NT2/D1 (cell line): ENCODE data around the gene ELFN1.

Experiments
- DNase-seq: peaks from one replicate; pipeline ENCODE4 v3.0.0-alpha.2; 2011; ENCODE audit warnings: low read depth, low spot score
- H3K27me3 ChIP-seq: 2 replicates; pipeline ENCODE4 v1.6.0; 2011; ENCODE audit warnings: mild to moderate bottlenecking; ENCODE audit not compliant: insufficient read length, insufficient read depth
- H3K36me3 ChIP-seq: 2 replicates; pipeline ENCODE4 v1.6.1; 2011; ENCODE audit warnings: mild to moderate bottlenecking, low read length, mixed read lengths; ENCODE audit not compliant: insufficient read depth, insufficient read length
- H3K4me1 ChIP-seq: 2 replicates; pipeline ENCODE4 v1.5.1; 2011; ENCODE audit not compliant: insufficient read depth, insufficient read length
- H3K4me3 ChIP-seq: 2 replicates; pipeline ENCODE4 v1.5.1; 2011; ENCODE audit warnings: low read depth; ENCODE audit not compliant: insufficient read length
- H3K9ac ChIP-seq: 2 replicates; pipeline ENCODE4 v1.6.0; 2011; ENCODE audit warnings: low read depth; ENCODE audit not compliant: insufficient read length
- H3K9me3 ChIP-seq: 2 replicates; pipeline ENCODE4 v1.5.1; 2011; ENCODE audit warnings: mild to moderate bottlenecking, low read length; ENCODE audit not compliant: insufficient read depth
- SUZ12 ChIP-seq: IDR thresholded peaks from 2 replicates; pipeline ENCODE4 v1.6.1; 2011; ENCODE audit not compliant: insufficient read length, insufficient read depth; ENCODE audit errors: extremely low read depth
- YY1 ChIP-seq: IDR thresholded peaks from 2 replicates; pipeline ENCODE4 v1.6.1; 2011; ENCODE audit not compliant: insufficient read length, insufficient read depth
- ZNF274 ChIP-seq: IDR thresholded peaks from 2 replicates; pipeline ENCODE4 v1.6.1; 2011; ENCODE audit warnings: mild to moderate bottlenecking, low read depth, low read length

Gene ELFN1

GRCh38 chr7:1794888-1795542 is 124.9 kb downstream of the ELFN1 start:
- TF ChIP-seq YY1 (no peak), SUZ12 (no peak), ZNF274 (no peak)
- peak; percentile 20 for DNase-seq
- Histone ChIP-seq H3K36me3 (no peaks in the 10 kb centered on the region), H3K27me3 (peaks cover 6% of the 10 kb centered on the region), H3K9me3 (peaks cover 16% of the 10 kb centered on the region), H3K9ac (no peak overlapping the region), H3K4me3 (no peak overlapping the region), H3K4me1 (no peaks in the 10 kb centered on the region)
